CD4-positive, CD25-positive, alpha-beta regulatory T cell (primary cell): ENCODE results near the gene SLC22A5. TPM values are rescaled to one million over a fixed set of nuclear protein-coding genes. Genes with fewer than 3 reads are reported as not detected.
"Not testable (repeated sequence)": the region's sequence is repeated elsewhere in the genome, so short reads cannot be mapped to it uniquely, and the experiment has no call there.

ENCODE experiments used
- ATAC-seq, 2 donors: fragments of 150-1000 bp; cut with Tn5 transposase; one replicate each; pipeline ENCODE4 v1.10.0; 2021; ENCODE audit warnings: low read depth in 2 of 2, moderate number of reproducible peaks in 2 of 2, moderate library complexity in 1 of 2
- DNase-seq, 3 donors: peaks; one replicate each; pipeline versions ENCODE4 v3.0.0 to v3.0.0-alpha.2; 2012 to 2022; ENCODE audit warnings: mixed read lengths in 1 of 3
- H3K27ac ChIP-seq: one replicate; pipeline ENCODE4 v1.7.0; 2013; ENCODE audit warnings: mild to moderate bottlenecking, low read length; ENCODE audit not compliant: insufficient read depth, poor library complexity, severe bottlenecking
- H3K27me3 ChIP-seq: one replicate; pipeline ENCODE4 v1.7.0; 2013; ENCODE audit warnings: low read length; ENCODE audit not compliant: control insufficient read depth, insufficient read depth
- H3K36me3 ChIP-seq: one replicate; pipeline ENCODE4 v1.7.0; 2013; ENCODE audit warnings: mild to moderate bottlenecking, low read length, moderate library complexity; ENCODE audit not compliant: control insufficient read depth, insufficient read depth
- H3K4me1 ChIP-seq: 2 replicates; pipeline ENCODE4 v1.7.0; 2013; ENCODE audit warnings: mild to moderate bottlenecking, low read length; ENCODE audit not compliant: insufficient read depth, control insufficient read depth, poor library complexity, severe bottlenecking
- H3K4me3 ChIP-seq: one replicate; pipeline ENCODE4 v1.7.0; 2013; ENCODE audit warnings: low read depth, mild to moderate bottlenecking, low read length, moderate library complexity
- H3K9me3 ChIP-seq, 2 experiments: 1 replicate in 1 of 2; 2 replicates in 1 of 2; pipeline ENCODE4 v1.7.0; 2013; ENCODE audit warnings: low read length in 2 of 2, mild to moderate bottlenecking in 1 of 2, moderate library complexity in 1 of 2; ENCODE audit not compliant: control insufficient read depth in 2 of 2
- H3K27ac Mint-ChIP-seq, 3 donors: one replicate each; pipeline ENCODE4 v1.8.0; 2020 to 2022; ENCODE audit warnings: mild to moderate bottlenecking in 3 of 3, mixed read lengths in 3 of 3, moderate library complexity in 2 of 3
- H3K27me3 Mint-ChIP-seq: one replicate; pipeline ENCODE4 v1.8.0; 2022; ENCODE audit warnings: mild to moderate bottlenecking, mixed read lengths
- H3K36me3 Mint-ChIP-seq: one replicate; pipeline ENCODE4 v1.8.0; 2020; ENCODE audit warnings: mixed read lengths
- H3K4me1 Mint-ChIP-seq, 4 donors: one replicate each; pipeline ENCODE4 v1.8.0; 2020 to 2022; ENCODE audit warnings: mixed read lengths in 4 of 4, mild to moderate bottlenecking in 1 of 4
- H3K4me3 Mint-ChIP-seq, 4 donors: one replicate each; pipeline ENCODE4 v1.8.0; 2020 to 2022; ENCODE audit warnings: mild to moderate bottlenecking in 4 of 4, mixed read lengths in 4 of 4, moderate library complexity in 3 of 4
- H3K9me3 Mint-ChIP-seq, 7 donors: one replicate each; pipeline ENCODE4 v1.8.0; 2020 to 2022; ENCODE audit warnings: mixed read lengths in 7 of 7, mild to moderate bottlenecking in 3 of 7, moderate library complexity in 2 of 7
- polyA plus RNA-seq, 4 donors: library from polyadenylated mRNA; unstranded; fragments of 300-500 nt; fragmentation: Illumina TruSeq; gene quantifications; one replicate each; pipeline ENCODE4 v1.2.3, GENCODE V29; 2021
- total RNA-seq: library from RNA; stranded (reverse); gene quantifications from one replicate; pipeline ENCODE4 v1.2.3, GENCODE V29; 2022

SLC22A5 gene
- total and polyA plus RNA-seq, 5 donors from 2014 or later = 0.54 to 3.2 (median 2.1) TPM

- Histone ChIP-seq H3K36me3 (peaks cover 9% of the 10 kb centered on the region), H3K27me3 (no peaks in the 10 kb centered on the region), H3K4me1 (peaks cover 74% of the 10 kb centered on the region), H3K4me3 (no peak overlapping the region), H3K9me3 (no peaks in the 10 kb centered on the region), H3K27ac (no peak overlapping the region)
- DNase-seq (no peak), ATAC-seq (no peak)
- no peaks in the 10 kb centered on the region for H3K9me3 Mint-ChIP-seq
- H3K4me1 Mint-ChIP-seq = peaks cover 41 to 93% (median 79%) of the 10 kb centered on the region in 4 donors
- peak overlapping the region in 2 of 4 donors; percentile 55 to 57 for H3K4me3 Mint-ChIP-seq
- H3K27ac Mint-ChIP-seq = peak overlapping the region; percentile 48 to 98 (median 95)
- no peaks in the 10 kb centered on the region for H3K27me3 Mint-ChIP-seq
- peaks cover 44% of the 10 kb centered on the region for H3K36me3 Mint-ChIP-seq
Measured at GRCh38 chr5:132433141-132433540, 63.6 kb downstream of the SLC22A5 start.

- Mint-ChIP-seq H3K4me1 (peaks cover 33 to 92% (median 71%) of the 10 kb centered on the region in 4 donors), H3K27me3 (no peaks in the 10 kb centered on the region), H3K9me3 (no peaks in the 10 kb centered on the region), H3K27ac (peak overlapping the region; percentile 68 to 98 (median 95)), H3K4me3 (peak overlapping the region in 3 of 4 donors; percentile 41 to 56 (median 45)), H3K36me3 (peaks cover 42% of the 10 kb centered on the region)
- DNase-seq (no peak), ATAC-seq (no peak)
- Histone ChIP-seq H3K9me3 (no peaks in the 10 kb centered on the region), H3K36me3 (peaks cover 9% of the 10 kb centered on the region), H3K4me1 (peaks cover 74% of the 10 kb centered on the region), H3K27me3 (no peaks in the 10 kb centered on the region), H3K27ac (no peak overlapping the region), H3K4me3 (no peak overlapping the region)
Measured at GRCh38 chr5:132434416-132435286, 65.1 kb downstream of the SLC22A5 start.

GRCh38 chr5:132435447-132435846, 65.9 kb downstream of the SLC22A5 start:
- Mint-ChIP-seq H3K4me3 (no peak overlapping the region), H3K4me1 (peaks cover 33 to 91% (median 63%) of the 10 kb centered on the region in 4 donors), H3K36me3 (peaks cover 34% of the 10 kb centered on the region), H3K27me3 (no peaks in the 10 kb centered on the region), H3K9me3 (no peaks in the 10 kb centered on the region), H3K27ac (peak overlapping the region; percentile 40 to 95 (median 86))
- Histone ChIP-seq H3K36me3 (peaks cover 9% of the 10 kb centered on the region), H3K4me1 (peaks cover 70% of the 10 kb centered on the region), H3K27ac (no peak overlapping the region), H3K27me3 (no peaks in the 10 kb centered on the region), H3K4me3 (no peak overlapping the region), H3K9me3 (no peaks in the 10 kb centered on the region)
- ATAC-seq (no peak), DNase-seq (no peak)

GRCh38 chr5:132435886-132436285, 66.4 kb downstream of the SLC22A5 start:
- H3K4me1 Mint-ChIP-seq = peaks cover 30 to 90% (median 60%) of the 10 kb centered on the region in 4 donors
- H3K27me3 Mint-ChIP-seq = no peaks in the 10 kb centered on the region
- Histone ChIP-seq H3K27me3 (no peaks in the 10 kb centered on the region), H3K27ac (no peak overlapping the region), H3K4me1 (peaks cover 65% of the 10 kb centered on the region), H3K36me3 (peaks cover 9% of the 10 kb centered on the region), H3K9me3 (no peaks in the 10 kb centered on the region), H3K4me3 (no peak overlapping the region)
- H3K27ac Mint-ChIP-seq = peak overlapping the region in 2 of 3 donors; percentile 86 to 95
- no peaks in the 10 kb centered on the region for H3K9me3 Mint-ChIP-seq
- no peak overlapping the region for H3K4me3 Mint-ChIP-seq
- DNase-seq = no peak
- ATAC-seq = no peak
- H3K36me3 Mint-ChIP-seq = peaks cover 30% of the 10 kb centered on the region

- no peaks in the 10 kb centered on the region for H3K9me3 ChIP-seq
- no peaks in the 10 kb centered on the region for H3K27me3 Mint-ChIP-seq
- H3K36me3 Mint-ChIP-seq = peaks cover 23% of the 10 kb centered on the region
- H3K36me3 ChIP-seq = peaks cover 7% of the 10 kb centered on the region
- H3K27ac ChIP-seq = peak overlapping the region; percentile 71
- H3K4me1 ChIP-seq = peaks cover 55% of the 10 kb centered on the region
- H3K4me3 Mint-ChIP-seq = peak overlapping the region in 3 of 4 donors; percentile 39 to 75 (median 68)
- peak overlapping the region; percentile 1 for H3K4me3 ChIP-seq
- DNase-seq (no peak), ATAC-seq (no peak)
- peak overlapping the region; percentile 91 to 95 (median 91) for H3K27ac Mint-ChIP-seq
- no peaks in the 10 kb centered on the region for H3K9me3 Mint-ChIP-seq
- H3K4me1 Mint-ChIP-seq = peaks cover 24 to 88% (median 54%) of the 10 kb centered on the region in 4 donors
- no peaks in the 10 kb centered on the region for H3K27me3 ChIP-seq
Measured at GRCh38 chr5:132436936-132437335, 67.4 kb downstream of the SLC22A5 start.

GRCh38 chr5:132437604-132438266, 68.2 kb downstream of the SLC22A5 start:
- H3K4me3 ChIP-seq = peak overlapping the region; percentile 66
- Mint-ChIP-seq H3K4me1 (peaks cover 20 to 88% (median 54%) of the 10 kb centered on the region in 4 donors), H3K4me3 (peak overlapping the region; percentile 39 to 75 (median 66)), H3K9me3 (no peaks in the 10 kb centered on the region), H3K27ac (peak overlapping the region; percentile 80 to 95 (median 91)), H3K27me3 (no peaks in the 10 kb centered on the region), H3K36me3 (peaks cover 25% of the 10 kb centered on the region)
- peaks cover 55% of the 10 kb centered on the region for H3K4me1 ChIP-seq
- H3K9me3 ChIP-seq = no peaks in the 10 kb centered on the region
- H3K27me3 ChIP-seq = no peaks in the 10 kb centered on the region
- H3K36me3 ChIP-seq = peaks cover 4% of the 10 kb centered on the region
- peak in 2 of 3 donors; percentile 44 to 87 for DNase-seq
- peak overlapping the region; percentile 71 for H3K27ac ChIP-seq
- peak; percentile 83 to 87 for ATAC-seq

- Mint-ChIP-seq H3K4me3 (peak overlapping the region; percentile 39 to 75 (median 66)), H3K36me3 (peaks cover 25% of the 10 kb centered on the region), H3K27ac (peak overlapping the region; percentile 66 to 95 (median 91)), H3K4me1 (peaks cover 15 to 88% (median 54%) of the 10 kb centered on the region in 4 donors)
- H3K27me3 Mint-ChIP-seq, H3K27me3 ChIP-seq, DNase-seq, H3K36me3 ChIP-seq, H3K9me3 ChIP-seq, H3K9me3 Mint-ChIP-seq, ATAC-seq: not testable (repeated sequence)
- Histone ChIP-seq H3K27ac (peak overlapping the region; percentile 71), H3K4me1 (peaks cover 53% of the 10 kb centered on the region), H3K4me3 (peak overlapping the region; percentile 66)
Measured at GRCh38 chr5:132438267-132438645, 68.7 kb downstream of the SLC22A5 start.
